Stomach smooth muscle (tissue), 2 donors: ENCODE measurements around the gene ARID3C.
A peak's percentile ranks its signal among the peaks of the same experiment; 100 is the strongest.

Experiments
- H3K27ac ChIP-seq: one replicate; pipeline ENCODE4 v1.7.0; 2013; ENCODE audit warnings: mild to moderate bottlenecking, low read length, inconsistent platforms
- H3K27me3 ChIP-seq, 2 donors: one replicate each; pipeline ENCODE4 v1.7.0; 2013; ENCODE audit warnings: low read length in 2 of 2; ENCODE audit not compliant: insufficient read depth in 2 of 2, control insufficient read depth in 1 of 2
- H3K36me3 ChIP-seq, 2 donors: one replicate each; pipeline ENCODE4 v1.7.0; 2013; ENCODE audit warnings: low read length in 2 of 2; ENCODE audit not compliant: control insufficient read depth in 2 of 2, insufficient read depth in 2 of 2
- H3K4me1 ChIP-seq: one replicate; pipeline ENCODE4 v1.7.0; 2013; ENCODE audit warnings: low read length; ENCODE audit not compliant: control insufficient read depth, insufficient read depth
- H3K4me3 ChIP-seq, 2 donors: one replicate each; pipeline ENCODE4 v1.7.0; 2013; ENCODE audit warnings: low read length in 2 of 2
- H3K9ac ChIP-seq, 2 donors: one replicate each; pipeline ENCODE4 v1.7.0; 2013; ENCODE audit warnings: low read length in 2 of 2, mild to moderate bottlenecking in 1 of 2
- H3K9me3 ChIP-seq, 2 donors: one replicate each; pipeline ENCODE4 v1.7.0; 2013; ENCODE audit warnings: low read length in 2 of 2; ENCODE audit not compliant: control insufficient read depth in 2 of 2
- donor health status: healthy.
- donor health status: Pancreatic carcinoma.

ARID3C gene, protein sequence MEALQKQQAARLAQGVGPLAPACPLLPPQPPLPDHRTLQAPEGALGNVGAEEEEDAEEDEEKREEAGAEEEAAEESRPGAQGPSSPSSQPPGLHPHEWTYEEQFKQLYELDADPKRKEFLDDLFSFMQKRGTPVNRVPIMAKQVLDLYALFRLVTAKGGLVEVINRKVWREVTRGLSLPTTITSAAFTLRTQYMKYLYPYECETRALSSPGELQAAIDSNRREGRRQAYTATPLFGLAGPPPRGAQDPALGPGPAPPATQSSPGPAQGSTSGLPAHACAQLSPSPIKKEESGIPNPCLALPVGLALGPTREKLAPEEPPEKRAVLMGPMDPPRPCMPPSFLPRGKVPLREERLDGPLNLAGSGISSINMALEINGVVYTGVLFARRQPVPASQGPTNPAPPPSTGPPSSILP

DNA sequence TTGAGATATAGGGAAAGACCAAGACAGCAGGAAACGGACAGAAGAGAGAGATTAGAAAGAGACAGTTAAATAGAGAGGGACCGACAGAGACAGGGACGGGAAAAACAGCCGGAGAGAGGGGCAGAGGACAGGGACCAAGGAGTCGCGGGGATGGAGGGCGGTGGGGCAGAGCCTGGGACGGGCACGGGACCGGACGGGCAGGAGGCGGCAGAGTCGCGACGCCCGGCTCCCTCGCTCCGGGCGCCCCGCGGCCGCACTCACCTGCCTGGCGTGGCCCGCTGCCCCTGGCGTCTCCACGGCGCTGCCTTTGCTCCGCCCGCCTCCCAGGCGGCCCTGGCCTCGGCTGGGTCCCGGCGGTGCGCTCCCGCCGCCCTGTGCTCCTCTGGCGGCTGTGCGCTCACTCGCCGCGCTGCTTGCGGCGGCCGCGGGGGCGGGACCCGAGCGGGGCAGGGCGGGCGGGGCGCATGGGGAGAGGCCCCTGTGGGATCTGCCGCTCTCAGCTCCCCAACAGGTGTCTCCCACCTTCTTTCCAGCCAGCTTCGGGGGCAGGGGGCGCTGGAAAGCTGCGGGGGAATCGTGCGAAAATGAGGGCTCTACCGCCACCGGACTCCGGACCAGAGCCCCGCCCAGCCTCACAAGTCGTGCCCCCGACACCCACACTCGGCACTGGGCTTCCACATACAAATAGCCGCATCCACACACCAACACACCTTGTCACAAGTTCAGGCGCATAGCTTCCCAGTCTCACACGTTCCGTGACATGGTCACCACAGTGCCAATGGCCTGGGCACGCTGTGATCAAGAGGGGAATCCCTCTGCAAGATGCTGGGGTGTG, at the start of gene ARID3C:
Gene ARID3C (minus strand): TSS at position 411 of the 835 bp plus-strand sequence. CDS start 1,052 bp downstream, outside the sequence.
- H3K9me3 ChIP-seq: no peaks in the 10 kb centered on the region
- H3K4me3 ChIP-seq: peak within 1 kb of the TSS; percentile 47 to 70
- no peaks in the 10 kb centered on the region for H3K36me3 ChIP-seq
- peaks cover 15% of the 10 kb centered on the region for H3K4me1 ChIP-seq
- H3K27me3 ChIP-seq: peaks cover 48 to 55% of the 10 kb centered on the region in 2 donors
- H3K9ac ChIP-seq: peak within 1 kb of the TSS; percentile 13 to 29
- no peak within 1 kb of the TSS for H3K27ac ChIP-seq

DNA sequence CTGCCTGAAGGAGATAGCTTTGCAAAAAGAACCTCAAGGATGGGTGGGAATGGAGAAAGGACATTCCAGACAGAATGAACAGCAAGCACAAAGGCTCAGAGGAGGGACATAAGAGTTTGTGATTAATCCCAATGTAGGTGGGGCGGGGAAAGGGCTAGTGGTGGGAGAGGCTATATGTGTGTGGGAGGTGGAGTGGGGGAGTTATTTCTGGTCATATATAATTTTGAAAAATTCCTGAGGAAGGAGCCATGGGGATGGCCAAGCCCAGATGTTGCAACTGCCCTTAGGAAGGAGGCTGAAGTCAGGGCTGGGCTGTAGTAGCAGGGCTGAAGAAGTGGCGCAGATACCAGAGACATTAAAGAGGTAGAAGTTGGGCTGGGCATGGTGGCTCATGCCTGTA, 47.0 kb upstream of the ARID3C start:
- Histone ChIP-seq H3K9me3 (no peaks in the 10 kb centered on the region), H3K4me3 (no peak overlapping the region), H3K9ac (no peak overlapping the region), H3K36me3 (peaks cover 0 to 3% of the 10 kb centered on the region in 2 donors), H3K27me3 (no peaks in the 10 kb centered on the region), H3K27ac (no peak overlapping the region), H3K4me1 (no peaks in the 10 kb centered on the region)

- Histone ChIP-seq H3K27me3 (no peaks in the 10 kb centered on the region), H3K27ac (no peak overlapping the region), H3K36me3 (peaks cover 0 to 3% of the 10 kb centered on the region in 2 donors), H3K9ac (no peak overlapping the region), H3K9me3 (no peaks in the 10 kb centered on the region), H3K4me1 (no peaks in the 10 kb centered on the region), H3K4me3 (no peak overlapping the region)
Observed at GRCh38 chr9:34675048-34675714, 46.3 kb upstream of the ARID3C start.

GRCh38 chr9:34674440-34674839, 45.6 kb upstream of the ARID3C start:
- H3K4me1 ChIP-seq: no peaks in the 10 kb centered on the region
- H3K9ac ChIP-seq: no peak overlapping the region
- H3K27ac ChIP-seq: no peak overlapping the region
- H3K36me3 ChIP-seq: peaks cover 5 to 9% of the 10 kb centered on the region in 2 donors
- peaks cover 0 to 3% of the 10 kb centered on the region in 2 donors for H3K9me3 ChIP-seq
- H3K4me3 ChIP-seq: no peak overlapping the region
- H3K27me3 ChIP-seq: no peaks in the 10 kb centered on the region

DNA sequence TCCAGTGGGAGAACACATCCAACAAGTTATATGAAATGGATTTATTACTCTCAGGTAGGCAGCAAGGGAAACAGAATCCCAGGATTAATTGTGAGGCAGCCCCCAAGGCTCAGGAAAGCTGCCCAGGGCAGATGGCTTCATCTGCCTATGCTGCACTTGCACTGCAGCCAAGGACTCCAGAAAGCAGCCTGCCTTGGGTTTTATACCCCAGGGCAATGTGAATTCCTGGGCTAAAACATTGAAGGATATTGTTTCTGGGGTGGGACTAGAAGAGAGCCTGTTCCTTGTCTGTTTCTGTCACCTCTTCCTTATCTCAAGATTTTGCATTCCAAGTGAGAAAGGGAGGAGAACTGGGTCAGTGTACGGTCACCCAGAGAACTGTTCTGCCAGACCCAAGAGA, 42.4 kb upstream of the ARID3C start:
- H3K4me3 ChIP-seq: no peak overlapping the region
- peaks cover 0 to 3% of the 10 kb centered on the region in 2 donors for H3K9me3 ChIP-seq
- H3K9ac ChIP-seq: no peak overlapping the region
- peaks cover 16% of the 10 kb centered on the region for H3K4me1 ChIP-seq
- no peak overlapping the region for H3K27ac ChIP-seq
- H3K36me3 ChIP-seq: peaks cover 5 to 19% of the 10 kb centered on the region in 2 donors
- H3K27me3 ChIP-seq: no peaks in the 10 kb centered on the region

DNA sequence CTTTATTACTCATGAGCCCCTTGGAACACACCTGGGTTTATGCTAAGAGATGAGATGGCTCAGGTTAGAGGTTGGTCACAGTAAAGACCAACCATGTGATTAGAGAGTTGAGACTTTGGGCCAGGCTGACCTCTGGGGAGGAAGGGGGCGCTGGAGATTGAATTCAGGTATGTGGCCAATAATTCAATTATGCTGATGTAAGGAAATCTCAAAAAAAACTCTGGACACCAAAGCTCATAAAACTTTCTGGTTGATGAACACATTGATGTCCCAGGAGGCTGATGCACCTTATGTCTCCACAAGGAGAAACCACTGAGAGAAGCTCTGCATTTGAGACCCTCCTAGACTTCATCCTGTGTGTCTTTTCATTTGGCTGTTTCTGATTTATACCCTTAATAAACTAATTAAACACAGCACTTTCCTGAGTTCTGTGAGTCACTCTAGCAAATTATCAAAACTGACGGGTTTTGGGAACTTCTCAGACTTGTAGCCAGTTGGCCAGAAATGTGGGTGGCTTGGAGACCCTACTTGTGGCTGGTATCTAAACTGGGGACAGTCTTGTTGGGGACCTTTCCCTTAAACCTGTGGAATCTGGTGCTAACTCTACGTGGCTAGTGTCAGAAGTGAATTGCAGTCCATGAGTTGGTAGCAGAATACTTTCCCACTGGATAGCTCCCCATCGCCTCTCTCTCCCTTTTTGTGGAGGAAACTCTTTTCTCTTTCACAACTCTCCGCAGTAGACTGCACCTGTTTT, 41.1 kb upstream of the ARID3C start:
- Histone ChIP-seq H3K27ac (no peak overlapping the region), H3K27me3 (no peaks in the 10 kb centered on the region)

DNA sequence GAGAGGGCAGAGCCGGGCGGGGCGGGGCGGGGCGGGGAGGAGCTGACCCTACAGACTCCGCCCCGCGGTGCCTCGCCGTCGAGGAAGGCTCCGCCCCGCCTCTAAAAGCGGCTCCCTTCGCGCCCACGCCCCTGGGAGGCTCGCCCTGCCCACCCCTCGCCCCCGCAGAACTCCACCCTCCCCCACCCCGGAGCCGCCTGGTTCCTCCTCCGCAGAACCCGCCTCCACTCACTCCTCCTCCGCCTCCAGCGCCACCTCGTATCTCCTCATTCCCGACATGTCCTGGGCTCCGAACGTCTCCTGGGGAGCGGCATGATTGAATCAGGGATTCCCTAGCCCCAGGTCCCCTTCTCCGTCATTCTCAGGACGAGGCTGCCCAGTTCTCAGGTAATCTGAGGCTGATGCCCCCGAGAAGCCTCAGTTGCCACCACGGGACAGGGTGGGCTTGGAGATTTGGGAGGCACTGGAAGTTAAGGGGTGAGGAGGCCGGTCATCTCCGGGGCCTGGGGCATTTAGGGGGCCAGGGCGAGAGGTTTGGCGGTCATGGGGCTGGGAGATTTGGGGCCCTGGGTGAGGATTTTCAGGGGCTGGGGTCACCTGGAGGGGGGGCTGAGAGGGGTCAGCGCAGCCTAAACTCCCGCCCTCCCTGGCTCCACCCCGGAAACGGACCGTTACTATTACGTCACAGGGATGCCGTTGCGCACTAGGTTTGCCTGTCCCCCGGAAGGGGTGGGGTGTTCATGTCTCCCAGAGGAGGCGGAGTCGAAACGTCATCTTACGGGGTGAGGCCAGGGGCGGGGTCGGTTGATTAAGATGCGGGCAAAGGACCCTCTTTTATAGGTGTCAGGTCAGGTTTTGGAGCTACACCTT, 36.8 kb upstream of the ARID3C start:
- Histone ChIP-seq H3K9me3 (peaks cover 0 to 3% of the 10 kb centered on the region in 2 donors), H3K27ac (peak overlapping the region; percentile 99), H3K4me3 (peak overlapping the region; percentile 92), H3K4me1 (peaks cover 33% of the 10 kb centered on the region), H3K36me3 (peaks cover 9 to 28% of the 10 kb centered on the region in 2 donors), H3K27me3 (no peaks in the 10 kb centered on the region), H3K9ac (peak overlapping the region; percentile 94 to 99)

More for the DNA sequence above, 41.1 kb upstream of the ARID3C start:
- peaks cover 18% of the 10 kb centered on the region for H3K4me1 ChIP-seq
- H3K9ac ChIP-seq: no peak overlapping the region
- no peak overlapping the region for H3K4me3 ChIP-seq
- H3K36me3 ChIP-seq: peaks cover 5 to 19% of the 10 kb centered on the region in 2 donors
- H3K9me3 ChIP-seq: peaks cover 0 to 3% of the 10 kb centered on the region in 2 donors

DNA sequence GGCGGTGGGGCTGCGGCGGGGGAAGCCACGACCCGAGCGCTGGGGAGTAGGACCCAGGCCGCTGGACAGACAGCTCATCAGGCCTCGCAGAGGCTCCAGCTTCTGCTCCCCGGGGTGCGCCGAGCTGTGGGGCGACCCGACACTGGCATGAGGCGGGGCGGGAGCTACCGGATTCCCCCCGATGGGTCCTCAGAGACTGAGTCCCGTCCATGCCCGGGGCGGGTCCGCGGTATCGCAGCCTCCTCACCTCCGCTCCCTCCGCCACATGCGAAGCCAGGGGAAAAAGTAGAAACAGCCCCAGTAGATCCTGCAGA, 36.2 kb upstream of the ARID3C start:
- Histone ChIP-seq H3K27ac (peak overlapping the region; percentile 82), H3K9ac (peak overlapping the region; percentile 42 to 71)

GRCh38 chr9:34664281-34665066, 35.6 kb upstream of the ARID3C start:
- Histone ChIP-seq H3K4me1 (peaks cover 33% of the 10 kb centered on the region), H3K4me3 (peak overlapping the region; percentile 53 to 74), H3K27me3 (no peaks in the 10 kb centered on the region), H3K9ac (peak overlapping the region; percentile 42 to 71), H3K36me3 (peaks cover 9 to 30% of the 10 kb centered on the region in 2 donors), H3K27ac (peak overlapping the region; percentile 82), H3K9me3 (peaks cover 0 to under 1% of the 10 kb centered on the region in 2 donors)

More for the DNA sequence above, 36.2 kb upstream of the ARID3C start:
- peaks cover 0 to 3% of the 10 kb centered on the region in 2 donors for H3K9me3 ChIP-seq
- H3K27me3 ChIP-seq: no peaks in the 10 kb centered on the region
- H3K4me1 ChIP-seq: peaks cover 33% of the 10 kb centered on the region
- peak overlapping the region; percentile 53 to 74 for H3K4me3 ChIP-seq
- peaks cover 14 to 32% of the 10 kb centered on the region in 2 donors for H3K36me3 ChIP-seq
